ENCODE data around the gene WDR41. TPM values are rescaled to one million over a fixed set of nuclear protein-coding genes. Genes with fewer than 3 reads are reported as not detected.

WDR41 gene
- total RNA-seq, 1 experiment from 2014 or later = 57.3 TPM

DNA sequence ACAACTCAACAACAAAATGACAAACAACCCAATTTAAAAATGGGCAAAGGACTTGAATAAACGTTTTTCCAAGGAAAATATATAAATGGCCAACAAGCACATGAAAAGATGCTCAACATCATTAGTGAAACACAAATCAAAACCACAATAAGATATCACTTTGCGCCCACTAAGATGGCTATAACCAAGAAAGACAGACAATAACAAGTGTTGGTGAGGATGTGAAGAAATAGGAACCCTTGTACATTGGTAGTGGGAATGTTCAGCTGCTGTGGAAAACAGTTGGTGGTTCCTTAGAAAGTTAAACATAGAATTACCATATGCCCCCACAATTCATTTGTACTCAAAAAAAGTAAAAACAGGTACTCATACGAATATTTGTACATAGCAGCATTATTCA, 39.2 kb upstream of the WDR41 start:
- H3K4me3 ChIP-seq (ENCODE audit: low read depth in 2 of 2, low read length in 2 of 2) = no peak overlapping the region
- ChIA-PET CTCF (interaction anchor here (0.5 kb wide), 1 partner anchor 11 kb away, joined by 3 read pairs; no protein-coding TSS in a partner anchor), POLR2A (no interaction called here)
- intact Hi-C loops (cut with micrococcal nuclease; ENCODE audit: unreplicated experiment) = no loop called here
- DNase-seq (ENCODE audit: low read depth, low spot score) = no peak
- in situ Hi-C loops (cut with HindIII; ENCODE audit: low pct_unique_long_range_greater_than_20kb, low sequenced_read_pairs) = no loop called here
- no peaks in the 10 kb centered on the region for H3K36me3 ChIP-seq (ENCODE audit: control insufficient read depth, insufficient read depth, low read length)
- no peaks in the 10 kb centered on the region for H3K9me3 ChIP-seq (ENCODE audit: control insufficient read depth, insufficient read depth, low read depth, low read length)
- H3K4me1 ChIP-seq (ENCODE audit: control insufficient read depth, insufficient read depth, low read length) = no peaks in the 10 kb centered on the region
- BruUV-seq (replicated peaks) = no TSS peak
- no peak for ATAC-seq
- H3K27ac ChIP-seq (ENCODE audit: low read length) = no peak overlapping the region
- TF ChIP-seq TCF7L2 (IDR thresholded peaks at IDR 0.05; ENCODE audit: low read depth, low read length) (no peak), POLR2AphosphoS5 (IDR thresholded peaks at IDR 0.05; ENCODE audit: low read depth, low read length) (no peak), SIN3A (IDR thresholded peaks at IDR 0.05; ENCODE audit: borderline replicate concordance, insufficient read depth, low read depth, low read length) (no peak)
- TF ChIP-seq, protein P1, sequence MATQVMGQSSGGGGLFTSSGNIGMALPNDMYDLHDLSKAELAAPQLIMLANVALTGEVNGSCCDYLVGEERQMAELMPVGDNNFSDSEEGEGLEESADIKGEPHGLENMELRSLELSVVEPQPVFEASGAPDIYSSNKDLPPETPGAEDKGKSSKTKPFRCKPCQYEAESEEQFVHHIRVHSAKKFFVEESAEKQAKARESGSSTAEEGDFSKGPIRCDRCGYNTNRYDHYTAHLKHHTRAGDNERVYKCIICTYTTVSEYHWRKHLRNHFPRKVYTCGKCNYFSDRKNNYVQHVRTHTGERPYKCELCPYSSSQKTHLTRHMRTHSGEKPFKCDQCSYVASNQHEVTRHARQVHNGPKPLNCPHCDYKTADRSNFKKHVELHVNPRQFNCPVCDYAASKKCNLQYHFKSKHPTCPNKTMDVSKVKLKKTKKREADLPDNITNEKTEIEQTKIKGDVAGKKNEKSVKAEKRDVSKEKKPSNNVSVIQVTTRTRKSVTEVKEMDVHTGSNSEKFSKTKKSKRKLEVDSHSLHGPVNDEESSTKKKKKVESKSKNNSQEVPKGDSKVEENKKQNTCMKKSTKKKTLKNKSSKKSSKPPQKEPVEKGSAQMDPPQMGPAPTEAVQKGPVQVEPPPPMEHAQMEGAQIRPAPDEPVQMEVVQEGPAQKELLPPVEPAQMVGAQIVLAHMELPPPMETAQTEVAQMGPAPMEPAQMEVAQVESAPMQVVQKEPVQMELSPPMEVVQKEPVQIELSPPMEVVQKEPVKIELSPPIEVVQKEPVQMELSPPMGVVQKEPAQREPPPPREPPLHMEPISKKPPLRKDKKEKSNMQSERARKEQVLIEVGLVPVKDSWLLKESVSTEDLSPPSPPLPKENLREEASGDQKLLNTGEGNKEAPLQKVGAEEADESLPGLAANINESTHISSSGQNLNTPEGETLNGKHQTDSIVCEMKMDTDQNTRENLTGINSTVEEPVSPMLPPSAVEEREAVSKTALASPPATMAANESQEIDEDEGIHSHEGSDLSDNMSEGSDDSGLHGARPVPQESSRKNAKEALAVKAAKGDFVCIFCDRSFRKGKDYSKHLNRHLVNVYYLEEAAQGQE (IDR thresholded peaks at IDR 0.05; ENCODE audit: insufficient read depth in 1 of 2, low read depth in 2 of 2, low read length in 1 of 2) = no peak
- TF ChIP-seq, protein P2, sequence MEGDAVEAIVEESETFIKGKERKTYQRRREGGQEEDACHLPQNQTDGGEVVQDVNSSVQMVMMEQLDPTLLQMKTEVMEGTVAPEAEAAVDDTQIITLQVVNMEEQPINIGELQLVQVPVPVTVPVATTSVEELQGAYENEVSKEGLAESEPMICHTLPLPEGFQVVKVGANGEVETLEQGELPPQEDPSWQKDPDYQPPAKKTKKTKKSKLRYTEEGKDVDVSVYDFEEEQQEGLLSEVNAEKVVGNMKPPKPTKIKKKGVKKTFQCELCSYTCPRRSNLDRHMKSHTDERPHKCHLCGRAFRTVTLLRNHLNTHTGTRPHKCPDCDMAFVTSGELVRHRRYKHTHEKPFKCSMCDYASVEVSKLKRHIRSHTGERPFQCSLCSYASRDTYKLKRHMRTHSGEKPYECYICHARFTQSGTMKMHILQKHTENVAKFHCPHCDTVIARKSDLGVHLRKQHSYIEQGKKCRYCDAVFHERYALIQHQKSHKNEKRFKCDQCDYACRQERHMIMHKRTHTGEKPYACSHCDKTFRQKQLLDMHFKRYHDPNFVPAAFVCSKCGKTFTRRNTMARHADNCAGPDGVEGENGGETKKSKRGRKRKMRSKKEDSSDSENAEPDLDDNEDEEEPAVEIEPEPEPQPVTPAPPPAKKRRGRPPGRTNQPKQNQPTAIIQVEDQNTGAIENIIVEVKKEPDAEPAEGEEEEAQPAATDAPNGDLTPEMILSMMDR (IDR thresholded peaks at IDR 0.05) = no peak
- peaks cover 35% of the 10 kb centered on the region for H3K27me3 ChIP-seq (ENCODE audit: control insufficient read depth, insufficient read depth, low read length)

DNA sequence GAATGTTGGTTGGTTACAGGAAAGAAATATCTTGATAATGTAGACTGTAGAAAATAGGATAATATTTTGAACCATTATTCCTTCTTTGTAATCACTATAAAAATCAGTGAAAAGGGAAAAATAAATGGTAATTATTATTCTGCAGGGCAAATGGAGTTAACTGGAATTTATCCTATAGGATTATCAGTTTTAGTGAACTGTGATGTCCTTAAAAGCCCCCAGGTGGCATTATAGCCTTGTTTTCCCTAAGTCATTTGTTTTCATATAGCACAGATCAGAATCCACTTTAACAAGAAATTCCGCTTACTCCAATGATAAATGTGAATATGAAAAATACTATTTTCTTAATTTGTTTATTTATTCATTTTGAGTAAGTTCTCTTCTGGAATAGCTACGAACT, 26.2 kb upstream of the WDR41 start:
- BruUV-seq (replicated peaks) = no TSS peak
- H3K4me1 ChIP-seq (ENCODE audit: control insufficient read depth, insufficient read depth, low read length) = no peaks in the 10 kb centered on the region
- H3K27ac ChIP-seq (ENCODE audit: low read length) = no peak overlapping the region
- no peaks in the 10 kb centered on the region for H3K9me3 ChIP-seq (ENCODE audit: control insufficient read depth, insufficient read depth, low read depth, low read length)
- ChIA-PET CTCF (no interaction called here), POLR2A (interaction anchor here (0.5 kb wide), 1 partner anchor 619 kb away, joined by 4 read pairs; no protein-coding TSS in a partner anchor)
- TF ChIP-seq, protein P2 (IDR thresholded peaks at IDR 0.05) = peak; percentile 50; the same call in 1 of the 2 replicates
- TF ChIP-seq, protein P1 (IDR thresholded peaks at IDR 0.05; ENCODE audit: insufficient read depth in 1 of 2, low read depth in 2 of 2, low read length in 1 of 2) = no peak
- no peak for TF ChIP-seq SIN3A (IDR thresholded peaks at IDR 0.05; ENCODE audit: borderline replicate concordance, insufficient read depth, low read depth, low read length)
- in situ Hi-C loops (cut with HindIII; ENCODE audit: low pct_unique_long_range_greater_than_20kb, low sequenced_read_pairs) = no loop called here
- no peak for DNase-seq (ENCODE audit: low read depth, low spot score)
- peaks cover 7% of the 10 kb centered on the region; the same call in 1 of the 2 replicates for H3K27me3 ChIP-seq (ENCODE audit: control insufficient read depth, insufficient read depth, low read length)
- H3K36me3 ChIP-seq (ENCODE audit: control insufficient read depth, insufficient read depth, low read length) = no peaks in the 10 kb centered on the region
- no peak for ATAC-seq
- H3K4me3 ChIP-seq (ENCODE audit: low read depth in 2 of 2, low read length in 2 of 2) = no peak overlapping the region
- intact Hi-C loops (cut with micrococcal nuclease; ENCODE audit: unreplicated experiment) = loop anchor here (5.0 kb wide), 1 partner anchor 489 kb away; no protein-coding TSS in a partner anchor
